SK-N-SH (cell line): Measurements from ENCODE around the gene ETS1.

Experiments used
- CHD2 ChIP-seq: fragments of 150-350 bp; IDR thresholded peaks from 2 replicates; pipeline ENCODE4 v1.6.1; 2018; ENCODE audit warnings: low read length; ENCODE audit not compliant: partially characterized antibody
- CTCF ChIP-seq: fragments of 200-600 bp; sonication (generic); IDR thresholded peaks from 2 replicates; pipeline ENCODE4 v1.6.1; 2017; ENCODE audit warnings: antibody characterized with exemption, mild to moderate bottlenecking, moderate library complexity
- EP300 ChIP-seq, 2 experiments: IDR thresholded peaks; 2 replicates each; pipeline versions ENCODE4 v1.4.0 to v1.6.1; 2012; ENCODE audit warnings: borderline replicate concordance in 1 of 2, low read depth in 1 of 2, low read length in 1 of 2
- FOXM1 ChIP-seq: IDR thresholded peaks from 2 replicates; pipeline ENCODE4 v1.4.0; 2012; ENCODE audit warnings: low read depth, mild to moderate bottlenecking
- JUND ChIP-seq: IDR thresholded peaks from 2 replicates; pipeline ENCODE4 v1.4.0; 2012
- NRF1 ChIP-seq: IDR thresholded peaks from 2 replicates; pipeline ENCODE4 v1.6.1; 2012; ENCODE audit warnings: low read depth, mild to moderate bottlenecking, low read length
- PBX3 ChIP-seq: IDR thresholded peaks from 2 replicates; pipeline ENCODE4; 2012
- POLR2AphosphoS5 ChIP-seq: IDR thresholded peaks from 2 replicates; pipeline ENCODE4 v1.6.1; 2012; ENCODE audit warnings: low read depth, low read length
- SMC3 ChIP-seq: IDR thresholded peaks from 2 replicates; pipeline ENCODE4 v1.6.1; 2012; ENCODE audit warnings: low read depth, low read length, improper control_type of control experiment
- TAF1 ChIP-seq: IDR thresholded peaks from 2 replicates; pipeline ENCODE4 v1.6.1; 2012; ENCODE audit warnings: low read depth, mild to moderate bottlenecking, low read length, moderate library complexity, borderline replicate concordance
- TEAD4 ChIP-seq: IDR thresholded peaks from 2 replicates; pipeline ENCODE4 v1.4.0; 2012; ENCODE audit warnings: mild to moderate bottlenecking, borderline replicate concordance; ENCODE audit not compliant: insufficient read depth
- USF2 ChIP-seq: fragments of 150-350 bp; IDR thresholded peaks from 2 replicates; pipeline ENCODE4 v1.6.1; 2017; ENCODE audit warnings: antibody characterized with exemption, low read length, low read depth, borderline replicate concordance
- ZBTB33 ChIP-seq: IDR thresholded peaks from 2 replicates; pipeline ENCODE4 v1.4.0; 2012; ENCODE audit warnings: low read depth, borderline replicate concordance

- TF ChIP-seq PBX3 = no peak
- no peak for TF ChIP-seq CTCF
- TF ChIP-seq EP300 (IDR thresholded peaks at IDR 0.05; ENCODE audit: borderline replicate concordance in 1 of 2, low read depth in 1 of 2, low read length in 1 of 2) = no peak
- TF ChIP-seq POLR2AphosphoS5 = no peak
- TF ChIP-seq FOXM1 = no peak
- no peak for TF ChIP-seq CHD2
- no peak for TF ChIP-seq ZBTB33
- no peak for TF ChIP-seq USF2
- TF ChIP-seq SMC3 = no peak
- TF ChIP-seq JUND = no peak
- no peak for TF ChIP-seq TEAD4
- TF ChIP-seq NRF1 = no peak
- no peak for TF ChIP-seq TAF1
Measured at GRCh38 chr11:128479144-128479543, 108.2 kb downstream of the ETS1 start.
